GM12874 (cell line): Measurements from ENCODE around the gene CNTNAP2.

Experiments used
- TF ChIP-seq, protein P1 (sequence below): IDR thresholded peaks from 2 replicates; pipeline ENCODE4 v1.5.1; 2011; ENCODE audit warnings: low read depth, mild to moderate bottlenecking, control low read depth, low read length, moderate library complexity; ENCODE audit not compliant: insufficient read depth

The CNTNAP2 gene

DNA sequence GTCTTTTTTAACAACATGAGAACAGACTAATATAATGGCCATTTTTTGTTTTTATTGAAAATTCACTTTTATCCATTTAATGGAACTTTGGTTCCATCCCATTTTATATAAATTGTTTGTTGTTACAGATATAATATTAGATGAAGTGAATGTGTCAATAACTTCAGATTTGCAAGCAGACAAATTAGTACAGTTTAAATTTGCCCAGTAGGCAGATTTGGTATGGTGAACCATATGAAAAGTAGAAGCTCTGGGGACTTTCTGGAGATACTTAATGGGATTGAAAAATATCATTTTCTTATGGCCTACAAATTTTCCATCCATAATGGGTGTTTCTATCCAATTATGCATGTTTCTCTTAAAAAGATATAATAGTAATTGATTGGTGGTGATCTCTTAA, 1277.7 kb downstream of the CNTNAP2 start:
- TF ChIP-seq, protein P1, sequence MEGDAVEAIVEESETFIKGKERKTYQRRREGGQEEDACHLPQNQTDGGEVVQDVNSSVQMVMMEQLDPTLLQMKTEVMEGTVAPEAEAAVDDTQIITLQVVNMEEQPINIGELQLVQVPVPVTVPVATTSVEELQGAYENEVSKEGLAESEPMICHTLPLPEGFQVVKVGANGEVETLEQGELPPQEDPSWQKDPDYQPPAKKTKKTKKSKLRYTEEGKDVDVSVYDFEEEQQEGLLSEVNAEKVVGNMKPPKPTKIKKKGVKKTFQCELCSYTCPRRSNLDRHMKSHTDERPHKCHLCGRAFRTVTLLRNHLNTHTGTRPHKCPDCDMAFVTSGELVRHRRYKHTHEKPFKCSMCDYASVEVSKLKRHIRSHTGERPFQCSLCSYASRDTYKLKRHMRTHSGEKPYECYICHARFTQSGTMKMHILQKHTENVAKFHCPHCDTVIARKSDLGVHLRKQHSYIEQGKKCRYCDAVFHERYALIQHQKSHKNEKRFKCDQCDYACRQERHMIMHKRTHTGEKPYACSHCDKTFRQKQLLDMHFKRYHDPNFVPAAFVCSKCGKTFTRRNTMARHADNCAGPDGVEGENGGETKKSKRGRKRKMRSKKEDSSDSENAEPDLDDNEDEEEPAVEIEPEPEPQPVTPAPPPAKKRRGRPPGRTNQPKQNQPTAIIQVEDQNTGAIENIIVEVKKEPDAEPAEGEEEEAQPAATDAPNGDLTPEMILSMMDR = no peak

DNA sequence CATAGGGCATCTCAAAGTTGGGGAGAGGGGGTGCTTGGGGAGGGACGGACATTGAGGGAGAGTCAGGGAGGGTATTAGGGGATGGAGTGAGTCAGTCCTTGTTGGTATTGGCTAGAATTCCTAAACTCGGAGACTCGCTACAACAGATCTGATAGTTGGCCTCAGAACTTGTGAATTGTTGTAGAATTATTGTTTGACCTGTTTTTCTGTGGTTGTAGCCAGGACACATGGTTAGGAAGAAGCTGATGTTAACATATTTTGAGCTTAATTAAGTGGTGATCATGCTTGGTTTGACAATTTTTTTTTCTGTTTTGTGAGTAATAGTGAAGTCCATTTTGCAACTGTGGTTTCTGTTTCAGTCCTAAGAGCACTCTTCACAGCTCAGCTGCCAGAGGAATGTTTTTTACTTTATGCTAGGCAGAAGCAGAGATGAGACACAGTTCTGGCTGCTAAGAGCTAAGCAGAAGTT, 1283.7 kb downstream of the CNTNAP2 start:
- TF ChIP-seq, protein P1 = no peak

DNA sequence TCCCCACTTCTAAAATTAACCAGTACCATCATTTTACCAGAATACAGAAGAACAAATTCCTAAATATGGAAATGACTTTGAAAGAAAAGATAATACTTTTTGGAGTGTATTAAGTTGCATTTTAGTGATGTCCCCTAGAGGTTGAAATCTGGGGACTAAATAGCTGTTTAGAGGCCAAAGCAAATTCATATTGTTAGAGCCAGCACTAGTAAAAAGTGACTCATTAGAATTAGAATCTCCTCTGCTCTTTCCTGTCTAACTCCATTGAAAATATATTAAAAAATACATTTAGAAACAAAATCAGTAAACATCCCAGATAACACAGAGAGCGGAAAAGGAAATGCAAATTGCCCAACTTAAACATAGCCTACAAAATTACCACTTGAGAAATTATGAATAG, 1284.3 kb downstream of the CNTNAP2 start:
- TF ChIP-seq, protein P1 = no peak

DNA sequence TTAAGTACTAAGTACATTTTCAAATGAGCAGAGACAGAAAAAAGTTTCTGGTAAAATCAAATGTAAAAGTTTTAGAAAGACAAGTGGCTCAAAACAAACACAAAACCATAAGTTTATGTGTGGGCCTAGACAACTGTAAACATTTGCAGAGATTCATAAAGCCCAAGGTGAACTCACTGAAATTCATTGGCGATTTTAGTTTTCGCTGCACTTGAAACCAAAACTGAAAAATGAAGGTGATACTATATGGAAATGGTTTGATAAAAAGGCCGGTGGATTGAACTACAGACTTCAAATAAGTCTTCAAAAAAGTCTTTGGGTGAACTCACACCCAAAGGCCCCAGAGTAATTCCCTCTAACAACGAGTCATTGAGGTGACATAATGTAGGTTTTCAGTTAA, 1289.0 kb downstream of the CNTNAP2 start:
- TF ChIP-seq, protein P1 = no peak

DNA sequence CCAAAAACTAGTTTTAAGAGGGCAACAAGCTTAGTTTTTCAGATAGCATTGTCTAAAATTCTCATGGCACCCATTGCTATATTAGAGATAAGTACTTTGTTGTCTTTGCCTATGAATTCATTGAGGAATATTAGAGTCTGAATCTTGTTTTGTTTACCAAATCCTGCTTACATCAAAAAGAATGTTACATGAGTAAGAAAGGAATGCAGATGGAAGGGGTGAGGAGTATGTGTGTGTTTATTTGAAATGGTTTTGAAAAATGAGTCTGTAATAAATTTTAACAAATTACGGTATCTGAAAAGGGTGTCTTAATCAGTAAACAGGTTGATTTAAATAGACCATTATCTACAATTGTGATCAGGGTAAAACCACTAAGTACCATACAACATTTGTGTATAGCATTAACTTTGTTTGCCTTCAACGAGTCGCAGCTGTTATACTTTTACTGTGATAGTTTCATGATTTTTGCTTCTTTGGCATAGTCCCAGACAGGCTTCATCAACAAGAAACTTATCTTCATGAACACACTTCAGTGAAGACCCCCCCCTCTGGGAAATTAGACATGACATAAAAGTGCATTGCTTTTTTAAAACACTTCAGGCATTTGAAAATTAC, 1290.0 kb downstream of the CNTNAP2 start:
- TF ChIP-seq, protein P1 = no peak

DNA sequence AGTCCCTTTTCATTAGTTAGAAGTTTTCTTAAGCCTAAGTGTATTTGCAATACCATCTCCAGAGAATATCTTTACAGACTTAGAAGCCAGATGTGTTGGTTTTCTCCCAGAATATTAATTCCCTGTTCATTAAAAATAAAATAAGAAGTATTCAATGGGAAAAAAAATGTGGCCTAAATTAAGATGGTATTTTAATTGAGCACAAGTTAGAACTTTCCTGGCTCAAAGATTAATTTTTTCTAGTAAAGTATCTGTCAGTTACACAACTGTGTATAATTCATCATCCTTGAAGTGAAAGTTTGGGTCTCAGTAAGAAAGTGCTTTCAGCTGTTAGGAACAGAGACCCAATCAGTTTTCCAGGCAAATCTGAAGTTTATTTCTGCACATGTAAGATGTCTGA, 1294.5 kb downstream of the CNTNAP2 start:
- TF ChIP-seq, protein P1 = no peak

DNA sequence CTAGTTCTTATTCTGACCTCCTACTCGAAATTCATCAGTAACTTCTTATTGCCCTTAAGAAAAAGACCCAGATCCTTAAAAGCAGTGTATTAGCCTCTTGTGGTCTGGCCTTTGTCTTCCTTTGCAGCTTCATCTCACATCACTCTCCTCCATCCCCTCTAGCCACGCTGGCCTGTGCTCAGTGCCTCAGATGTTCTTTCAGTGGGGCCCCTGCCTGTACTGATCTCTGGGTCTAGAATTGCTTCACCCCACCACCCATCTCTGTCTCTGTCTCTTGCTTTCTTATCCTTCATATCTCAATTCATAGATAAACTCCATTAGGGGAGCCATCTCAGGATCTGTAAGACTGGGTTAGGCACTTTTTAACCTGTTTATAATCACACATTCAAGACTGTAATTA, 1295.5 kb downstream of the CNTNAP2 start:
- TF ChIP-seq, protein P1 = no peak
